Testis (tissue), 2 donors: Measurements from ENCODE around the gene ADCY5.

Experiments
- CTCF ChIP-seq, 3 experiments: fragments of 450-650 bp in 2 of 3; fragments of 200-600 bp in 1 of 3; sonication (generic) in 1 of 3; IDR thresholded peaks; one replicate each; pipeline ENCODE4 v1.5.1; 2016 to 2019; ENCODE audit warnings: antibody characterized with exemption in 3 of 3, mild to moderate bottlenecking in 2 of 3, moderate library complexity in 1 of 3
- POLR2A ChIP-seq: fragments of 450-650 bp; IDR thresholded peaks from one replicate; pipeline ENCODE4 v1.6.1; 2017; ENCODE audit warnings: antibody characterized with exemption, mild to moderate bottlenecking, moderate library complexity

- TF ChIP-seq CTCF (IDR thresholded peaks at IDR 0.05) (no peak), POLR2A (no peak)
These were observed 53.7 kb downstream of the ADCY5 start for GRCh38 chr3:123395235-123395634.
